CD4-positive, alpha-beta T cell treated with Interferon gamma for 1 hour (primary cell): ENCODE measurements around the gene OR10J5.
"Not testable (repeated sequence)": the region's sequence is repeated elsewhere in the genome, so short reads cannot be mapped to it uniquely, and the experiment has no call there.

Experiments
- DNase-seq: peaks from one replicate; pipeline ENCODE4 v3.0.0-alpha.2; 2020

The OR10J5 gene

GRCh38 chr1:159535907-159536306 is at the start of gene OR10J5:
Gene OR10J5 (minus strand): TSS chr1:159536007. CDS start chr1:159536007, 0 bp downstream.
- no peak for DNase-seq

- no peak for DNase-seq
These were observed 48.7 kb upstream of the OR10J5 start for GRCh38 chr1:159584536-159584935.

GRCh38 chr1:159581422-159581821 is 45.6 kb upstream of the OR10J5 start:
- DNase-seq, result no peak

- no peak for DNase-seq
These were observed 44.5 kb upstream of the OR10J5 start for GRCh38 chr1:159580340-159580739.

GRCh38 chr1:159577446-159577845 is 41.6 kb upstream of the OR10J5 start:
- no peak for DNase-seq

- DNase-seq, result no peak
These were observed 26.9 kb upstream of the OR10J5 start for GRCh38 chr1:159562680-159563079.

- no peak for DNase-seq
These were observed 25.7 kb upstream of the OR10J5 start for GRCh38 chr1:159561497-159561896.

- no peak for DNase-seq
These were observed 24.8 kb upstream of the OR10J5 start for GRCh38 chr1:159560599-159560998.

GRCh38 chr1:159556931-159557369 is 21.1 kb upstream of the OR10J5 start:
- DNase-seq, result no peak

- no peak for DNase-seq
These were observed 18.9 kb upstream of the OR10J5 start for GRCh38 chr1:159554696-159555095.

- no peak for DNase-seq
These were observed 18.5 kb upstream of the OR10J5 start for GRCh38 chr1:159554261-159554660.

GRCh38 chr1:159548126-159548525 is 12.3 kb upstream of the OR10J5 start:
- DNase-seq, result no peak

GRCh38 chr1:159532922-159533321 is 2.9 kb downstream of the OR10J5 start:
- DNase-seq, result no peak

- DNase-seq, result not testable (repeated sequence)
These were observed 11.0 kb downstream of the OR10J5 start for GRCh38 chr1:159524792-159525191.

- DNase-seq, result no peak
These were observed 25.6 kb downstream of the OR10J5 start for GRCh38 chr1:159510229-159510541.

GRCh38 chr1:159509440-159510228 is 26.2 kb downstream of the OR10J5 start:
- DNase-seq, result no peak

GRCh38 chr1:159508951-159509350 is 26.9 kb downstream of the OR10J5 start:
- DNase-seq, result no peak

- DNase-seq, result no peak
These were observed 30.1 kb downstream of the OR10J5 start for GRCh38 chr1:159505676-159506075.

- DNase-seq, result no peak
These were observed 34.7 kb downstream of the OR10J5 start for GRCh38 chr1:159501082-159501481.

GRCh38 chr1:159494513-159495210 is 41.1 kb downstream of the OR10J5 start:
- not testable (repeated sequence) for DNase-seq

- no peak for DNase-seq
These were observed 42.5 kb downstream of the OR10J5 start for GRCh38 chr1:159493354-159493753.

GRCh38 chr1:159492575-159493323 is 43.1 kb downstream of the OR10J5 start:
- DNase-seq, result no peak
